ENCODE measurements around the gene RBBP8. TPM values are rescaled to one million over a fixed set of nuclear protein-coding genes. Genes with fewer than 3 reads are reported as not detected.

RBBP8 gene
- total RNA-seq, 1 experiment from 2014 or later, result 65.2 TPM

- Histone ChIP-seq H3K23me2 (ENCODE audit: insufficient read length, low read depth, low read length, poor library complexity, severe bottlenecking) (no peaks in the 10 kb centered on the region), H3K14ac (ENCODE audit: insufficient read depth, low read length) (no peak overlapping the region), H2BK15ac (ENCODE audit: low read depth, low read length) (no peak overlapping the region), H3K18ac (ENCODE audit: insufficient read length, low read depth, low read length) (no peak overlapping the region), H3K23ac (ENCODE audit: insufficient read length, low read depth, low read length) (no peak overlapping the region), H3K4me2 (ENCODE audit: insufficient read depth, insufficient read length, low read length) (no peak overlapping the region), H2BK12ac (ENCODE audit: insufficient read length, low read depth, low read length) (no peak overlapping the region), H3K9ac (ENCODE audit: extremely low read depth, insufficient read length, low read length) (no peak overlapping the region), H3K4me1 (ENCODE audit: insufficient read depth, low read length) (no peaks in the 10 kb centered on the region), H3K79me2 (ENCODE audit: insufficient read depth, low read length) (no peaks in the 10 kb centered on the region), H3K4ac (ENCODE audit: low read depth, low read length) (no peak overlapping the region), H3K79me1 (ENCODE audit: insufficient read depth, low read depth, low read length, poor library complexity, severe bottlenecking) (no peaks in the 10 kb centered on the region), H2BK5ac (ENCODE audit: insufficient read length, low read length) (no peak overlapping the region), H4K20me1 (ENCODE audit: control insufficient read depth, insufficient read depth, insufficient read length) (no peaks in the 10 kb centered on the region), H2AFZ (ENCODE audit: low read length) (no peak overlapping the region), H4K8ac (replicated peaks; ENCODE audit: insufficient read length, low read depth, low read length) (no peak overlapping the region), H3K27ac (ENCODE audit: insufficient read length, low read depth, low read length) (no peak overlapping the region), H2BK20ac (ENCODE audit: low read depth, low read length, poor library complexity, severe bottlenecking) (no peak overlapping the region), H3T11ph (ENCODE audit: low read length) (no peak overlapping the region), H4K91ac (ENCODE audit: insufficient read length, low read depth, low read length) (no peak overlapping the region), H2AK5ac (ENCODE audit: insufficient read length, low read length) (no peak overlapping the region), H3K27me3 (ENCODE audit: insufficient read depth, low read length) (no peaks in the 10 kb centered on the region), H4K5ac (ENCODE audit: insufficient read length, low read depth, low read length) (no peak overlapping the region), H3K9me3 (ENCODE audit: control insufficient read depth, low read depth, low read length) (no peaks in the 10 kb centered on the region), H2BK120ac (ENCODE audit: low read depth, low read length, poor library complexity, severe bottlenecking) (no peak overlapping the region), H3K56ac (ENCODE audit: insufficient read length, low read depth, low read length) (no peak overlapping the region)
- Mint-ChIP-seq H3K4me3 (no peak overlapping the region), H3K9me3 (peaks cover 10% of the 10 kb centered on the region in 2 experiments), H3K27me3 (ENCODE audit: low read depth) (no peaks in the 10 kb centered on the region; the same call in 1 of the 2 replicates), H3K27ac (no peak overlapping the region), H3K36me3 (ENCODE audit: insufficient read depth in 1 of 3, low read depth in 3 of 3) (peaks cover 3 to 8% (median 5%) of the 10 kb centered on the region in 3 experiments), H3K4me1 (peaks cover 0 to 4% of the 10 kb centered on the region in 2 experiments; a peak in 2 of 4 replicates)
- TF ChIP-seq CTCF (conservative IDR thresholded peaks at IDR 0.05), result no peak
- DNase-seq, result no peak
- no CpG with 5 or more reads among the region's 6 CpGs for WGBS (ENCODE audit: extremely low coverage, insufficient read length, low lambda C conversion rate)
These were observed 130.4 kb downstream of the RBBP8 start for GRCh38 chr18:23063502-23063901.

Data from H9 (cell line).